ENCODE measurements around the gene UGP2. TPM values are rescaled to one million over a fixed set of nuclear protein-coding genes. Genes with fewer than 3 reads are reported as not detected.

The UGP2 gene
- total RNA-seq, 1 experiment from 2014 or later = 883 TPM

Other genes with a start within 250 kb of the UGP2 start
- 13.4 TPM in 2 replicates for gene VPS54, start 177.5 kb downstream of the UGP2 start, total RNA-seq (2021)

Measured in H9 (cell line).